ENCODE data around the gene ELOVL3. TPM values are rescaled to one million over a fixed set of nuclear protein-coding genes. Genes with fewer than 3 reads are reported as not detected.
"Not testable (repeated sequence)": the region's sequence is repeated elsewhere in the genome, so short reads cannot be mapped to it uniquely, and the experiment has no call there.

Gene ELOVL3
- total RNA-seq, 1 experiment from 2014 or later, result 0.42 TPM

GRCh38 chr10:102208311-102209035 is 17.6 kb upstream of the ELOVL3 start:
- DNase-seq, result peak; percentile 91 to 98
- no peaks in the 10 kb centered on the region for H3K27me3 ChIP-seq
- peaks cover 23% of the 10 kb centered on the region for H3K4me1 ChIP-seq

GRCh38 chr10:102211615-102212299 is 14.3 kb upstream of the ELOVL3 start:
- Histone ChIP-seq H3K9me3 (replicated peaks) (no peaks in the 10 kb centered on the region; the same call in 1 of the 2 replicates), H3K4me1 (peaks cover 23% of the 10 kb centered on the region), H3K27ac (no peak overlapping the region), H3K36me3 (no peaks in the 10 kb centered on the region), H3K4me3 (no peak overlapping the region), H3K27me3 (no peaks in the 10 kb centered on the region)
- no peak for DNase-seq

More at GRCh38 chr10:102208311-102209035, 17.6 kb upstream of the ELOVL3 start:
- Histone ChIP-seq H3K4me3 (no peak overlapping the region), H3K9me3 (replicated peaks) (peaks cover 16% of the 10 kb centered on the region), H3K36me3 (no peaks in the 10 kb centered on the region), H3K27ac (peak overlapping the region; percentile 74)

- not testable (repeated sequence) for H3K36me3 ChIP-seq; H3K27me3 ChIP-seq; H3K4me1 ChIP-seq; DNase-seq; H3K4me3 ChIP-seq; H3K27ac ChIP-seq; H3K9me3 ChIP-seq (replicated peaks)
Observed at GRCh38 chr10:102213599-102213998, 12.5 kb upstream of the ELOVL3 start.

GRCh38 chr10:102219370-102219769 is 6.7 kb upstream of the ELOVL3 start:
- H3K27me3 ChIP-seq, result no peaks in the 10 kb centered on the region

GRCh38 chr10:102220612-102221011 is 5.5 kb upstream of the ELOVL3 start:
- peak in 1 of 2 experiments; percentile 73 for DNase-seq
- Histone ChIP-seq H3K36me3 (0 out of 2 replicates have a peak, but pooled peaks cover 4% of the 10 kb centered on the region), H3K4me3 (no peak overlapping the region), H3K4me1 (peaks cover 29% of the 10 kb centered on the region), H3K9me3 (replicated peaks) (no peaks in the 10 kb centered on the region), H3K27me3 (no peaks in the 10 kb centered on the region), H3K27ac (no peak overlapping the region)

More at GRCh38 chr10:102219370-102219769, 6.7 kb upstream of the ELOVL3 start:
- no peak overlapping the region for H3K4me3 ChIP-seq
- H3K4me1 ChIP-seq, result peaks cover 20% of the 10 kb centered on the region
- no peak overlapping the region for H3K27ac ChIP-seq
- no peaks in the 10 kb centered on the region; the same call in 1 of the 2 replicates for H3K9me3 ChIP-seq (replicated peaks)
- no peak for DNase-seq
- H3K36me3 ChIP-seq, result no peaks in the 10 kb centered on the region

- Histone ChIP-seq H3K36me3 (peaks cover 10% of the 10 kb centered on the region), H3K27ac (no peak overlapping the region), H3K27me3 (no peaks in the 10 kb centered on the region), H3K9me3 (replicated peaks) (no peaks in the 10 kb centered on the region), H3K4me1 (peaks cover 38% of the 10 kb centered on the region), H3K4me3 (no peak overlapping the region)
- DNase-seq, result no peak
Observed at GRCh38 chr10:102222797-102223196, 3.3 kb upstream of the ELOVL3 start.

GRCh38 chr10:102226542-102226870 is 407 bp downstream of the ELOVL3 start:
- DNase-seq, result no peak
- no peaks in the 10 kb centered on the region for H3K27me3 ChIP-seq
- no peaks in the 10 kb centered on the region for H3K9me3 ChIP-seq (replicated peaks)
- no peak overlapping the region for H3K27ac ChIP-seq
- no peak overlapping the region for H3K4me3 ChIP-seq
- H3K4me1 ChIP-seq, result peaks cover 22% of the 10 kb centered on the region
- peaks cover 44% of the 10 kb centered on the region for H3K36me3 ChIP-seq

- Histone ChIP-seq H3K36me3 (peaks cover 49% of the 10 kb centered on the region), H3K27me3 (no peaks in the 10 kb centered on the region), H3K27ac (no peak overlapping the region; the same call in 1 of the 2 replicates), H3K9me3 (replicated peaks) (no peaks in the 10 kb centered on the region), H3K4me3 (no peak overlapping the region), H3K4me1 (peaks cover 18% of the 10 kb centered on the region)
- peak in 1 of 2 experiments; percentile 45 for DNase-seq
Observed at GRCh38 chr10:102227050-102227449, 951 bp downstream of the ELOVL3 start.

- no peak overlapping the region for H3K4me3 ChIP-seq
- DNase-seq, result peak; percentile 53 to 67
- H3K27me3 ChIP-seq, result no peaks in the 10 kb centered on the region
- H3K27ac ChIP-seq, result no peak overlapping the region
- peaks cover 27% of the 10 kb centered on the region for H3K4me1 ChIP-seq
- H3K9me3 ChIP-seq (replicated peaks), result no peaks in the 10 kb centered on the region
- H3K36me3 ChIP-seq, result peaks cover 73% of the 10 kb centered on the region
Observed at GRCh38 chr10:102229810-102230263, 3.7 kb downstream of the ELOVL3 start.

GRCh38 chr10:102230264-102230860 is 4.3 kb downstream of the ELOVL3 start:
- peaks cover 25% of the 10 kb centered on the region for H3K4me1 ChIP-seq
- peaks cover 73% of the 10 kb centered on the region for H3K36me3 ChIP-seq
- no peak overlapping the region for H3K27ac ChIP-seq
- no peaks in the 10 kb centered on the region for H3K27me3 ChIP-seq
- H3K4me3 ChIP-seq, result no peak overlapping the region
- DNase-seq, result peak; percentile 49 to 55
- no peaks in the 10 kb centered on the region for H3K9me3 ChIP-seq (replicated peaks)

GRCh38 chr10:102230861-102231356 is 4.8 kb downstream of the ELOVL3 start:
- Histone ChIP-seq H3K9me3 (replicated peaks) (no peaks in the 10 kb centered on the region), H3K4me3 (no peak overlapping the region), H3K4me1 (peaks cover 25% of the 10 kb centered on the region), H3K27ac (no peak overlapping the region), H3K27me3 (no peaks in the 10 kb centered on the region), H3K36me3 (peaks cover 75% of the 10 kb centered on the region)
- no peak for DNase-seq

GRCh38 chr10:102231357-102232318 is 5.5 kb downstream of the ELOVL3 start:
- DNase-seq, result no peak
- Histone ChIP-seq H3K9me3 (replicated peaks) (no peaks in the 10 kb centered on the region), H3K4me3 (no peak overlapping the region), H3K36me3 (peaks cover 80% of the 10 kb centered on the region), H3K4me1 (peaks cover 26% of the 10 kb centered on the region), H3K27me3 (no peaks in the 10 kb centered on the region), H3K27ac (no peak overlapping the region)

- Histone ChIP-seq H3K4me1 (peaks cover 48% of the 10 kb centered on the region), H3K27ac (peak overlapping the region; percentile 76), H3K36me3 (peaks cover 66% of the 10 kb centered on the region), H3K4me3 (no peak overlapping the region), H3K9me3 (replicated peaks) (no peaks in the 10 kb centered on the region), H3K27me3 (no peaks in the 10 kb centered on the region)
- DNase-seq, result no peak
Observed at GRCh38 chr10:102233997-102234396, 7.9 kb downstream of the ELOVL3 start.

All from SJCRH30 (cell line).